T-helper 17 cell (primary cell): ENCODE measurements around the gene TCP10L. TPM values are rescaled to one million over a fixed set of nuclear protein-coding genes. Genes with fewer than 3 reads are reported as not detected.

Experiments
- ATAC-seq: fragments of 150-1000 bp; cut with Tn5 transposase; 2 replicates; pipeline ENCODE4 v1.10.0; 2021; ENCODE audit warnings: mild to moderate bottlenecking, moderate library complexity
- DNase-seq, 3 donors: peaks; one replicate each; pipeline versions ENCODE4 v3.0.0 to v3.0.0-alpha.2; 2020 to 2021
- H3K9me3 ChIP-seq: one replicate; pipeline ENCODE4 v1.7.0; 2013; ENCODE audit warnings: low read length, mild to moderate bottlenecking; ENCODE audit not compliant: control insufficient read depth, poor library complexity, severe bottlenecking
- H3K27ac Mint-ChIP-seq: one replicate; pipeline ENCODE4 v1.8.0; 2022; ENCODE audit warnings: mild to moderate bottlenecking, moderate library complexity, mixed read lengths
- H3K27me3 Mint-ChIP-seq: one replicate; pipeline ENCODE4 v1.8.0; 2022; ENCODE audit warnings: mixed read lengths
- H3K36me3 Mint-ChIP-seq: one replicate; pipeline ENCODE4 v1.8.0; 2022; ENCODE audit warnings: low read depth, mixed read lengths
- H3K4me1 Mint-ChIP-seq: one replicate; pipeline ENCODE4 v1.8.0; 2022; ENCODE audit warnings: mild to moderate bottlenecking, mixed read lengths
- H3K4me3 Mint-ChIP-seq: one replicate; pipeline ENCODE4 v1.8.0; 2022; ENCODE audit warnings: mild to moderate bottlenecking, moderate library complexity, mixed read lengths
- total RNA-seq, 4 donors: library from RNA in 2 of 4; stranded (reverse) in 2 of 4; gene quantifications; one replicate each; pipeline ENCODE4 v1.2.3 and lab custom pipeline; 2022 to 2026

Gene TCP10L
- total RNA-seq, 2 donors from 2014 or later = 0.57 TPM; not detected in 1

DNA sequence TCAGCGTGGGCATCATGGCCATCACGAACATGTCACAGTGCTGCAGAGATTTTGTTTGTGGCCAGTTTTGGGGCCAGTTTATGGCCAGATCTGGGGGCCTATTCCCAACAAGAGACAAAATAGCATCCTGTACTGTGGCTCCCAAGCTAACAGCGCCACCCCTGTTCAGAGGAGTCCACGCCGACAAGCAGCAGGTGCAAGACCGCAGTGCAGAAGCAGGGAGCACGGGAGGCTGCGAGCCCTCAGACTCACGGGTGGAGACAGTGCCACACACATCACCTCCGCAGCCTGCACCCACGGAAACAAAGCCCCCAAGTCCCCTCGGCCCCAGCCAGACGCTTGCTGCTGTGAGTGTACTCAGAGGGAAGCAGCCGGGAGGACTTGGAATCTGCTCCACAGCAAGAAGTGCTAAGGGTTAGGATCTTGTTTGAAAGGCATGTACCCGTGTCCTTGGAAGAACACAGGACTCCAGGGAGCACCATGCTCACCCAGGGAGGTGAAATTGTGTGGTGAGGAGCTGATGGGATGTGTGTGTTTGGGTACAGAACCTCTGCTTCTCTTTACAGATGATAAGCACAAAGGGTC lies 7.1 kb downstream of the TCP10L start:
- peaks cover 9% of the 10 kb centered on the region for H3K4me1 Mint-ChIP-seq
- no peak overlapping the region for H3K27ac Mint-ChIP-seq
- ATAC-seq (peak; percentile 61), DNase-seq (peak in 1 of 3 donors; percentile 16)
- H3K36me3 Mint-ChIP-seq = no peaks in the 10 kb centered on the region
- no peaks in the 10 kb centered on the region for H3K9me3 ChIP-seq
- no peaks in the 10 kb centered on the region for H3K27me3 Mint-ChIP-seq
- no peak overlapping the region for H3K4me3 Mint-ChIP-seq

DNA sequence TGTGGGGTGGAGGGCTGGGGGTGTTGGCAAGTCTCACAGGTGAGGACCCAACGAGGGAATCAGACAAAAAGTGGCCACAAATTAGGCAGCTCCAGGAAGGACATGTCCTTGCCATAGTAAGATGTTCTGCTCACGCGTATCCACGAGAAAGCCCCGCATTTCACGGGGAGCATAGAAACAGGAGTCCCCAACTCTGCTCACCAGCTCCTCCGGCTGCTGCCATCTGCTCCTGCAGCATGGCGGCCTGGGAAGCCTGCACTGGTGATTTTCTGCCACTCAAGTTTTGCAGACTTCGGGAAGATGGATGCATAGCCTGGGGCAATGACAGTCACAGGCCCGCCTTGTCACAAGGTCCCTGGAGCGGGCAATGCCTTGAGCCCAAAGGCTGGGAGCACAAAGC lies 9.3 kb downstream of the TCP10L start:
- no peaks in the 10 kb centered on the region for H3K9me3 ChIP-seq
- no peak overlapping the region for H3K4me3 Mint-ChIP-seq
- H3K27ac Mint-ChIP-seq = no peak overlapping the region
- DNase-seq (no peak), ATAC-seq (no peak)
- no peaks in the 10 kb centered on the region for H3K36me3 Mint-ChIP-seq
- H3K4me1 Mint-ChIP-seq = peaks cover 10% of the 10 kb centered on the region
- H3K27me3 Mint-ChIP-seq = no peaks in the 10 kb centered on the region

- ATAC-seq = no peak
- Mint-ChIP-seq H3K27me3 (no peaks in the 10 kb centered on the region), H3K4me3 (no peak overlapping the region), H3K36me3 (no peaks in the 10 kb centered on the region), H3K27ac (no peak overlapping the region), H3K4me1 (peaks cover 17% of the 10 kb centered on the region)
- H3K9me3 ChIP-seq = no peaks in the 10 kb centered on the region
- no peak for DNase-seq
Observed at GRCh38 chr21:32574946-32575925, 10.1 kb downstream of the TCP10L start.

- ATAC-seq (no peak), DNase-seq (no peak)
- Mint-ChIP-seq H3K4me1 (peaks cover 28% of the 10 kb centered on the region), H3K27ac (no peak overlapping the region), H3K4me3 (no peak overlapping the region), H3K36me3 (no peaks in the 10 kb centered on the region), H3K27me3 (no peaks in the 10 kb centered on the region)
- no peaks in the 10 kb centered on the region for H3K9me3 ChIP-seq
Observed at GRCh38 chr21:32572574-32573420, 12.5 kb downstream of the TCP10L start.

DNA sequence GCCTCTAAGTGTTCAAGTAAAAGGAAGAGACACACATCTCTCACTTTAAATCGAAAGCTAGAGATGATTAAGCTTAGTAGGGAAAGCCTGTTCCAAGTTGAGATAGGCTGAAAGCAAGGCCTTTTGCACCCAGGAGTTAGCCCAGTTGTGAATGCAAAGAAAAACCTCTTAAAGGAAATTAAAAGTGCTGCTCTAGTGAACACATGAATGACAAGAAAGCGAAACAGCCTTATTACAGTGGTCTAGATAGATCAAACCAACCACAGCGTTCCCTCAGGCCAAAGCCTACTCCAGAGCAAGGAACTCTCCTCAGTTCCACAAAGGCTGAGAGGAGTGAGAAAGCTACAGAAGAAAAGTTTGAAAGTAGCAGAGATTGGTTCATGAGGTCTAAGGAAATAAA lies 14.9 kb downstream of the TCP10L start:
- DNase-seq = no peak
- no peak for ATAC-seq
- H3K4me3 Mint-ChIP-seq = peak overlapping the region; percentile 93
- peak overlapping the region; percentile 93 for H3K27ac Mint-ChIP-seq
- no peaks in the 10 kb centered on the region for H3K27me3 Mint-ChIP-seq
- H3K36me3 Mint-ChIP-seq = peaks cover 4% of the 10 kb centered on the region
- H3K9me3 ChIP-seq = no peaks in the 10 kb centered on the region
- peaks cover 28% of the 10 kb centered on the region for H3K4me1 Mint-ChIP-seq

- DNase-seq (peak; percentile 64 to 80 (median 78)), ATAC-seq (peak; percentile 89)
- Mint-ChIP-seq H3K27me3 (no peaks in the 10 kb centered on the region), H3K4me3 (peak overlapping the region; percentile 93), H3K4me1 (peaks cover 28% of the 10 kb centered on the region), H3K27ac (peak overlapping the region; percentile 93), H3K36me3 (peaks cover 4% of the 10 kb centered on the region)
- peaks cover 4% of the 10 kb centered on the region for H3K9me3 ChIP-seq
Observed at GRCh38 chr21:32569261-32570230, 15.8 kb downstream of the TCP10L start.

- Mint-ChIP-seq H3K36me3 (peaks cover 4% of the 10 kb centered on the region), H3K4me3 (no peak overlapping the region), H3K27ac (peak overlapping the region; percentile 29), H3K27me3 (no peaks in the 10 kb centered on the region), H3K4me1 (peaks cover 28% of the 10 kb centered on the region)
- H3K9me3 ChIP-seq = peaks cover 4% of the 10 kb centered on the region
- no peak for DNase-seq
- ATAC-seq = no peak
Observed at GRCh38 chr21:32567626-32568025, 17.7 kb downstream of the TCP10L start.

DNA sequence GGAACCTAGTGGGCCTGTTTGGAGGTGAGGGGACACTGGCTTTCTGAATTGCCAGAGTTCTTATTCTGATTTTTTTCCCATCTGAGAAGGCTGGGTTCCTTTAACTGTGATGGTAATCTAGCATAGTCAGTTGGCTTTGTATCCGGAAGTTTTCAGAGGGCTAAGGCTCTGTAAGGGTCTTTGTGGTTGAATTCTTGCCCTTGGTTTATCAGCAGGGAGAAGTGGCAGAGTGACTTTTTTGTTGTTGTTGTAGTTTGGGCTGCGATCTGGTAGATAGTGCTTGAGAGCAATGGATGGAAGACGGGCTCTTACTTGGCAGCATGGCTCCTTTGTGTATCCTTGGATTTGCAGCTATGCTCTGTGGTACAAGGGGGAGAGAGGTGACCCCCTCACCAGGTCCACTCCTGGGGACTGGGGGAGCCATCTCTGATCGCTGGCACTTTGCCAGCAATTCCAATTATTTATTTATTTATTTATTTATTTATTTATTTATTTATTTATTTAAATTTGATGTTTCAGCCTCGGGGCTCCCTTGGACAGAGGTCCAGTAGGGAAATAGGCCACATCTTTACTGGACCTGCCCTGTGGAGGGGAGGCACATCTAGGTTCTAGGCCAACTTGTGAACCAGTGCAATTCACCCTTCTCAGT lies 18.5 kb downstream of the TCP10L start:
- no peaks in the 10 kb centered on the region for H3K27me3 Mint-ChIP-seq
- peaks cover 31% of the 10 kb centered on the region for H3K4me1 Mint-ChIP-seq
- no peak overlapping the region for H3K4me3 Mint-ChIP-seq
- peaks cover 4% of the 10 kb centered on the region for H3K36me3 Mint-ChIP-seq
- ATAC-seq (no peak), DNase-seq (no peak)
- H3K9me3 ChIP-seq = peaks cover 4% of the 10 kb centered on the region
- H3K27ac Mint-ChIP-seq = peak overlapping the region; percentile 29

DNA sequence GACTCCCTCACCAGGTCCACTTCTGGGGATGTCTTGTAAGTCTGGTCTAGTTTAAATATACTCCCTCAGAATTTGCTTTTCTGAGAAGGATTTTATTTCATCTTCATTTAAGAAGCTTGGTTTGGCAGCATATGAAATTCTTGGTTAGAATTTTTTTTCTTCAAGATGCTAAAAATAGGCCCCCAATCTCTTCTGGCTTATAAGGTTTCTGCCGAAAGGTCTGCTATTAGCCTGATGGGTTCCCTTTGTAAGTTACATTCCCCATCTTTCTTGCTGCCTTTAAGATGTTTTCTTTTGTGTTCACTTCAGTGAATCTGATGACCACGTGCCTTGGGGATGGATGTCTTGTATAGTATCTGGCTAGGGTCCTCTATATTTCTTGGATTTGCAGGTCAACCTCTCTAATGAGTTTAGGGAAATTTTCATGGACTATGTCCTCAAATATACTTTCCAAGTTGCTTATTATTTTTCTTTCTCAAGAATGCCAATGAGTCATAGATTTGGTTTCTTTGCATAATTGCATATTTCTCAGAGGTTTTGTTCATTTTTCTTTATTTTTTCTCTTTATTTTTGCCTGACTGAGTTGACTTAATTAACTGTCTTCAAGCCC lies 19.4 kb downstream of the TCP10L start:
- no peak overlapping the region for H3K27ac Mint-ChIP-seq
- no peak for DNase-seq
- H3K36me3 Mint-ChIP-seq = peaks cover 4% of the 10 kb centered on the region
- peaks cover 33% of the 10 kb centered on the region for H3K4me1 Mint-ChIP-seq
- peaks cover 4% of the 10 kb centered on the region for H3K9me3 ChIP-seq
- no peak for ATAC-seq
- H3K4me3 Mint-ChIP-seq = no peak overlapping the region
- H3K27me3 Mint-ChIP-seq = no peaks in the 10 kb centered on the region

- no peak for DNase-seq
- Mint-ChIP-seq H3K27me3 (no peaks in the 10 kb centered on the region), H3K4me3 (no peak overlapping the region), H3K4me1 (peaks cover 19% of the 10 kb centered on the region), H3K27ac (no peak overlapping the region), H3K36me3 (peaks cover 4% of the 10 kb centered on the region)
- H3K9me3 ChIP-seq = peaks cover 4% of the 10 kb centered on the region
- ATAC-seq = no peak
Observed at GRCh38 chr21:32562915-32563314, 22.4 kb downstream of the TCP10L start.

- Mint-ChIP-seq H3K4me1 (peaks cover 17% of the 10 kb centered on the region), H3K4me3 (no peak overlapping the region), H3K27me3 (no peaks in the 10 kb centered on the region), H3K27ac (no peak overlapping the region), H3K36me3 (peaks cover 4% of the 10 kb centered on the region)
- DNase-seq (no peak), ATAC-seq (no peak)
- H3K9me3 ChIP-seq = peaks cover 4% of the 10 kb centered on the region
Observed at GRCh38 chr21:32562426-32562825, 22.9 kb downstream of the TCP10L start.
